SU-DHL-6 (cell line): ENCODE results near the gene BET1.

Experiments used
- H2AFZ ChIP-seq: fragments of 200-600 bp; sonication (generic); 2 replicates; pipeline ENCODE4 v1.6.1; 2014; ENCODE audit warnings: low read depth, mild to moderate bottlenecking, moderate library complexity, mixed read lengths, antibody characterized with exemption, low read length; ENCODE audit not compliant: severe bottlenecking
- H3F3A ChIP-seq: fragments of 200-600 bp; shearing (Covaris generic); 2 replicates; pipeline ENCODE4 v1.6.0; 2016; ENCODE audit warnings: antibody characterized with exemption, mild to moderate bottlenecking; ENCODE audit not compliant: insufficient read depth
- H3K27ac ChIP-seq: fragments of 200-600 bp; sonication (generic); 2 replicates; pipeline ENCODE4 v1.5.1; 2016; ENCODE audit warnings: low read depth, mild to moderate bottlenecking, low read length, moderate library complexity, mixed read lengths
- H3K27me3 ChIP-seq: fragments of 200-600 bp; sonication (generic), shearing (Covaris generic); 2 replicates; pipeline ENCODE4 v1.6.0; 2014; ENCODE audit warnings: mild to moderate bottlenecking, low read length
- H3K36me3 ChIP-seq: fragments of 200-600 bp; sonication (generic); 2 replicates; pipeline ENCODE4 v1.6.1; 2014; ENCODE audit warnings: mild to moderate bottlenecking, low read length, mixed read lengths
- H3K4me2 ChIP-seq: fragments of 300-600, 200-600 bp; shearing (Covaris generic), sonication (generic); 2 replicates; pipeline ENCODE4 v1.6.0; 2014; ENCODE audit warnings: low read length, low read depth, mild to moderate bottlenecking; ENCODE audit not compliant: poor library complexity, severe bottlenecking
- H3K4me3 ChIP-seq: fragments of 200-600 bp; sonication (generic); 2 replicates; pipeline ENCODE4 v1.5.1; 2014; ENCODE audit warnings: antibody characterized with exemption, low read length, mild to moderate bottlenecking, mixed read lengths; ENCODE audit not compliant: insufficient read depth, poor library complexity, severe bottlenecking
- H3K79me2 ChIP-seq: fragments of 200-600 bp; sonication (generic); 2 replicates; pipeline ENCODE4 v1.6.1; 2014; ENCODE audit warnings: mild to moderate bottlenecking, low read length, moderate library complexity; ENCODE audit not compliant: insufficient read depth
- H3K9ac ChIP-seq: fragments of 200-600 bp; sonication (generic); 2 replicates; pipeline ENCODE4 v1.7.0; 2014; ENCODE audit warnings: mild to moderate bottlenecking, low read length
- H3K9me2 ChIP-seq: fragments of 200-600 bp; sonication (generic); replicated peaks from 2 replicates; pipeline ENCODE4 v1.6.1; 2014; ENCODE audit warnings: low read length; ENCODE audit not compliant: insufficient read depth
- H3K9me3 ChIP-seq: fragments of 200-600 bp; sonication (generic); 2 replicates; pipeline ENCODE4 v1.6.1; 2014; ENCODE audit warnings: low read length, mixed read lengths; ENCODE audit not compliant: insufficient read depth
- H4K20me1 ChIP-seq: fragments of 200-600 bp; sonication (generic); 2 replicates; pipeline ENCODE4 v1.6.1; 2014; ENCODE audit warnings: low read depth, mild to moderate bottlenecking, antibody characterized with exemption, low read length, moderate library complexity, mixed read lengths
- EZH2phosphoT487 ChIP-seq: fragments of 200-600 bp; sonication (generic), shearing (Covaris generic); conservative IDR thresholded peaks from 2 replicates; pipeline ENCODE4 v1.6.1; 2018; ENCODE audit warnings: mild to moderate bottlenecking, antibody characterized with exemption, low read length, moderate library complexity, mixed read lengths
- TF ChIP-seq, protein P1 (sequence below): fragments of 200-600 bp; sonication (generic); IDR thresholded peaks from one replicate; pipeline ENCODE4 v1.5.1; 2017; ENCODE audit warnings: antibody characterized with exemption, mild to moderate bottlenecking, low read length, moderate library complexity; ENCODE audit not compliant: insufficient read depth, poor library complexity, severe bottlenecking

The BET1 gene

DNA sequence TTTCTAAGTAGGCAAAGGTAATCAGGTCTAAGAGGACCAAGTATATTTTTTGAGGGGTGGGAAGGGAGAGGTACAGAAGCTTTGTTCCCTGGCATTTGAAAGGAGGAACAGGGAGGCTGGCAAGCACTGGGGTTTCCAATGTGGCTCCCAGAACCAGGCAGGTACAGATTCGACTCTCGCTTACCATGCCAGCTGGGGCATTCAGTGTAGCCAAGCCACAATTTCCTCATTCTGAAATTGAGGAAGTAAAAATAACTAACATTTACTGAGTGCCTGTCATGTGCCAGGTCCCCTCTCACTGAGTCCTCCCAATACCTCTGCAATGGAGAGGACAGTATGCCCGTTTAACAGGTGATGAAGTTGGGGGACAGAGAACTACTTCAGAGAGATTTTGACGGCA, 45.9 kb upstream of the BET1 start:
- Histone ChIP-seq H3K9ac (peak overlapping the region; percentile 45), H3K4me3 (peak overlapping the region; percentile 22), H3K9me3 (no peaks in the 10 kb centered on the region), H3K79me2 (no peaks in the 10 kb centered on the region), H3K9me2 (no peaks in the 10 kb centered on the region), H4K20me1 (no peaks in the 10 kb centered on the region), H3K4me2 (peak overlapping the region; percentile 78), H3K27ac (peak overlapping the region; percentile 92), H3K27me3 (no peaks in the 10 kb centered on the region), H3F3A (peaks cover 30% of the 10 kb centered on the region), H2AFZ (peak overlapping the region; percentile 30), H3K36me3 (no peaks in the 10 kb centered on the region)
- TF ChIP-seq EZH2phosphoT487, result no peak
- TF ChIP-seq, protein P1, sequence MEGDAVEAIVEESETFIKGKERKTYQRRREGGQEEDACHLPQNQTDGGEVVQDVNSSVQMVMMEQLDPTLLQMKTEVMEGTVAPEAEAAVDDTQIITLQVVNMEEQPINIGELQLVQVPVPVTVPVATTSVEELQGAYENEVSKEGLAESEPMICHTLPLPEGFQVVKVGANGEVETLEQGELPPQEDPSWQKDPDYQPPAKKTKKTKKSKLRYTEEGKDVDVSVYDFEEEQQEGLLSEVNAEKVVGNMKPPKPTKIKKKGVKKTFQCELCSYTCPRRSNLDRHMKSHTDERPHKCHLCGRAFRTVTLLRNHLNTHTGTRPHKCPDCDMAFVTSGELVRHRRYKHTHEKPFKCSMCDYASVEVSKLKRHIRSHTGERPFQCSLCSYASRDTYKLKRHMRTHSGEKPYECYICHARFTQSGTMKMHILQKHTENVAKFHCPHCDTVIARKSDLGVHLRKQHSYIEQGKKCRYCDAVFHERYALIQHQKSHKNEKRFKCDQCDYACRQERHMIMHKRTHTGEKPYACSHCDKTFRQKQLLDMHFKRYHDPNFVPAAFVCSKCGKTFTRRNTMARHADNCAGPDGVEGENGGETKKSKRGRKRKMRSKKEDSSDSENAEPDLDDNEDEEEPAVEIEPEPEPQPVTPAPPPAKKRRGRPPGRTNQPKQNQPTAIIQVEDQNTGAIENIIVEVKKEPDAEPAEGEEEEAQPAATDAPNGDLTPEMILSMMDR, result no peak

DNA sequence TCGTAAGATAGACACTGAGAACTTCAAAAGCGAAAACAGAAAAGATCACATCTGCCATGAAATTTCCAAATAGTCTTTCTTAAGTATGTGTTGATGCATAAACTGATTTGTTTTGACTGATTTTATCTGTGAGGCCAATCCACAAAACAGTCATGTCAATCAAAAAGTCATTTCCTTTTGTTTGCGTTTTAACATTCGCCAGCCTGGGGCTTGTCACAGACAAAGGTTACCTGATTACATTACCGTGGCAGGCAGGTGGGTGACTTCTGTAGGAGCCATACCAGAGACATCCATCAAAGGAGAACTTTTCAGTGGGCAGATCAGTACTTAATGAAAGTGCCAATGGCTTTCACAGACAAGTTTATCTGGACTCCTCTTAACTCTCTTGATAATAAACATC, 45.5 kb upstream of the BET1 start:
- H3K27ac ChIP-seq, result peak overlapping the region; percentile 92
- TF ChIP-seq EZH2phosphoT487, result no peak
- TF ChIP-seq, protein P1, result no peak
- no peaks in the 10 kb centered on the region for H4K20me1 ChIP-seq
- H3K79me2 ChIP-seq, result no peaks in the 10 kb centered on the region
- no peaks in the 10 kb centered on the region for H3K27me3 ChIP-seq
- peak overlapping the region; percentile 45 for H3K9ac ChIP-seq
- no peaks in the 10 kb centered on the region for H3K9me3 ChIP-seq
- no peaks in the 10 kb centered on the region for H3K36me3 ChIP-seq
- H2AFZ ChIP-seq, result peak overlapping the region; percentile 30
- peak overlapping the region; percentile 78 for H3K4me2 ChIP-seq
- H3F3A ChIP-seq, result peaks cover 30% of the 10 kb centered on the region
- peak overlapping the region; percentile 22 for H3K4me3 ChIP-seq
- H3K9me2 ChIP-seq, result no peaks in the 10 kb centered on the region

DNA sequence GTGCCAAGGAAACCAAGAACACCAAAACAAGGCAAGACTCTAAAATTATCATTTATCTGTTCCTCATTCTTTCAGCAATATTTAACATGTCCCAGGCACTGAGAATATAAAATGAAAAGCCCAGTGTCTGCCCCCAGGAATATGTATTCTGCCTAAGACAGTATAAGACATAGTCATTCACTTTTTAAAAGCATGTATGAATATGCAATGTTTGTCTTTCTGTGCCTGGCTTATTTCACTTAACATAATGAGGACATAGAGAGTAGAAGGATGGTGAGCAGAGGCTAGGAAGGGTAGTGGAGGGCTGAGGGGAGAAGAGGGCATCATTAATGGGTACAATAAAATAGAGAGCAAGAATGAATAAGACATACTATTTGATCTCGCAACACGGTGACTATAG, 44.6 kb upstream of the BET1 start:
- no peaks in the 10 kb centered on the region for H4K20me1 ChIP-seq
- H3K79me2 ChIP-seq, result no peaks in the 10 kb centered on the region
- no peak overlapping the region for H3K4me3 ChIP-seq
- H3K36me3 ChIP-seq, result no peaks in the 10 kb centered on the region
- H3K4me2 ChIP-seq, result peak overlapping the region; percentile 78
- no peaks in the 10 kb centered on the region for H3K9me2 ChIP-seq
- no peak overlapping the region for H2AFZ ChIP-seq
- no peaks in the 10 kb centered on the region for H3K9me3 ChIP-seq
- H3K9ac ChIP-seq, result no peak overlapping the region
- TF ChIP-seq EZH2phosphoT487, result no peak
- TF ChIP-seq, protein P1, result no peak
- H3K27me3 ChIP-seq, result no peaks in the 10 kb centered on the region
- H3F3A ChIP-seq, result peaks cover 28% of the 10 kb centered on the region
- no peak overlapping the region for H3K27ac ChIP-seq
